ENCODE data around the gene MEX3C.

Gene MEX3C

DNA sequence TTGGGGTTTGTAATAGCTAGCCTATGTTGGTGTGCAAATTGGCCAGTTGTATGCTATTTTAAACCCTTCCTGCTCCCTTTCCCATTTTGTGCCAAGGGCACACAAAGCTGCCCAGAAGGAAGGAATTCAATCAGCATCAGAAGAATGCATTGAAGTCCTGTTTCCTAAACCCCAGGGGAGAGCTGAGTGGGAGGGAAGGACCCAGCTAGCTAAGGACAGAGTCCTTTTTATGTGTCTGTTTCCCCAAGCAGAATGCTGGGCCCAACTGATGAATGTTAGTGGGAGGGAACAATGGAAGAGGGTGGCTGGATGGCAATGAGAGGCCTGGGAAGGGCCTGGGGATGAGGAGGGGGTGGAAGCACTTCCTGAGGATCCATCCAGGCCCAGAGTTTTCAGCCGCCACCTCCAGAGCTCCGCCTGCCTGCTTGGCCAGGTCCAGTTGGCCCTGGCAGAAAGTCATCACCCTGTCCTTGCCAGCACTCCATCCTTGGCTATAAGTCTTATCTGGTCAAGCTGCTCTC is 32.7 kb downstream of the MEX3C start:
- DNase-seq (ENCODE audit: extremely low read depth, low read depth), result no peak
- no peak for TF ChIP-seq CTCF (IDR thresholded peaks at IDR 0.05; ENCODE audit: low read depth, low read length)

DNA sequence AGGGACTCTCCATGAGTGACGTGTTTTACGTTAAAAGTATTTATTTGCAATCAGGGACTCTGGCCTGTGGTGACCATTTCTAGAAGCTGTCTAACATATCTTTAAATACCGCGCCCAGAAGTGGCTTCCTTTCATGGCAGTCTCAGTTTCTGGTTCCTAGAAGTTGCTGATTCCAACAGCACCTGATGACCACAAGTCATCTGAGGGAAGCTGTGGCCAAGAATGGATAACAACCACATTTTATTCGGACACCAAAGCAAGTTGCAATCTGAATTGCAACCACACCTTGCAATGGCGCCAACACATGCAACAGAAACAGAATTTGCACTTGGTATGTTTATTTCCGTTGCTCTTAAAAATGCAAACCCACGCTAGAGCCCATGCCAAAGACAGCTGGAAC is 33.1 kb downstream of the MEX3C start:
- TF ChIP-seq CTCF (IDR thresholded peaks at IDR 0.05; ENCODE audit: low read depth, low read length), result no peak
- no peak for DNase-seq (ENCODE audit: extremely low read depth, low read depth)

- no peak for TF ChIP-seq CTCF (IDR thresholded peaks at IDR 0.05; ENCODE audit: low read depth, low read length)
- no peak for DNase-seq (ENCODE audit: extremely low read depth, low read depth)
Measured at GRCh38 chr18:51163543-51163942, 33.9 kb downstream of the MEX3C start.

DNA sequence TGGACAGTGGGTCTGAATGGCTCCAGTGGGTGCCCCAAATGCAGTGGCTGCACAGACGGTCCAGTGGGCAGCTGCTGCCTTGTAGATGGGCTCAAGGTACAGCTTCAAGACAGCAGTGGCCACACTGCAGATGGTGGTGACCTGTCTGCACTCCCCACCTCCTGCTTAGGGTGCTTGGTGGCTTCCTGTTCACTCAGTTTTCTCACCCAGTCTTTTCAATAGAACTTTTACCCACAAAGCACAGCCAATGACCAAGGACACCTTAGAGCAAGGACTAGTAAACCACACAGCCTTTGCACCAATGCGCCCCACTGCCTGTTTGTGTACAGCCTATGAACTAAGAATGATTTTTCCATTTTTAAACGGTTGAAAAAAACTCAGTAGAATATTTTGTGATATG is 34.9 kb downstream of the MEX3C start:
- no peak for TF ChIP-seq CTCF (IDR thresholded peaks at IDR 0.05; ENCODE audit: low read depth, low read length)
- DNase-seq (ENCODE audit: extremely low read depth, low read depth), result no peak

GRCh38 chr18:51160646-51161045 is 36.8 kb downstream of the MEX3C start:
- no peak for DNase-seq (ENCODE audit: extremely low read depth, low read depth)
- TF ChIP-seq CTCF (IDR thresholded peaks at IDR 0.05; ENCODE audit: low read depth, low read length), result no peak

- no peak for DNase-seq (ENCODE audit: extremely low read depth, low read depth)
- TF ChIP-seq CTCF (IDR thresholded peaks at IDR 0.05; ENCODE audit: low read depth, low read length), result no peak
Measured at GRCh38 chr18:51157215-51157614, 40.3 kb downstream of the MEX3C start.

- no peak for TF ChIP-seq CTCF (IDR thresholded peaks at IDR 0.05; ENCODE audit: low read depth, low read length)
Measured at GRCh38 chr18:51154431-51155063, 42.9 kb downstream of the MEX3C start.

More at GRCh38 chr18:51154431-51155063, 42.9 kb downstream of the MEX3C start:
- DNase-seq (ENCODE audit: extremely low read depth, low read depth), result no peak

Measured in AG09319 (cell line).